HG03039 (cell line): Measurements from ENCODE around the gene COP1.

Source experiments
- ATAC-seq: cut with Tn5 transposase; IDR thresholded peaks from one replicate; pipeline ENCODE4 v1.9.1; 2021; ENCODE audit warnings: mild to moderate bottlenecking, moderate library complexity; ENCODE audit not compliant: unreplicated experiment

COP1 gene

GRCh38 chr1:176201568-176201967, 5.5 kb downstream of the COP1 start:
- no peak for ATAC-seq

GRCh38 chr1:176199707-176200106, 7.4 kb downstream of the COP1 start:
- ATAC-seq, result no peak

GRCh38 chr1:176198413-176198812, 8.7 kb downstream of the COP1 start:
- ATAC-seq, result no peak

GRCh38 chr1:176196728-176197127, 10.4 kb downstream of the COP1 start:
- no peak for ATAC-seq

GRCh38 chr1:176195547-176195946, 11.5 kb downstream of the COP1 start:
- no peak for ATAC-seq

- ATAC-seq, result no peak
These were observed 13.4 kb downstream of the COP1 start for GRCh38 chr1:176193663-176194062.

GRCh38 chr1:176193023-176193422, 14.1 kb downstream of the COP1 start:
- ATAC-seq, result peak; percentile 79

GRCh38 chr1:176188604-176189003, 18.5 kb downstream of the COP1 start:
- ATAC-seq, result no peak

- ATAC-seq, result no peak
These were observed 20.1 kb downstream of the COP1 start for GRCh38 chr1:176187001-176187400.

GRCh38 chr1:176183618-176184017, 23.5 kb downstream of the COP1 start:
- ATAC-seq, result no peak

GRCh38 chr1:176178316-176178715, 28.8 kb downstream of the COP1 start:
- no peak for ATAC-seq

- peak; percentile 62 for ATAC-seq
These were observed 29.3 kb downstream of the COP1 start for GRCh38 chr1:176177764-176178163.

GRCh38 chr1:176174108-176174507, 33.0 kb downstream of the COP1 start:
- ATAC-seq, result no peak

GRCh38 chr1:176172215-176172614, 34.9 kb downstream of the COP1 start:
- ATAC-seq, result no peak

- ATAC-seq, result no peak
These were observed 39.9 kb downstream of the COP1 start for GRCh38 chr1:176167210-176167609.

- ATAC-seq, result no peak
These were observed 41.5 kb downstream of the COP1 start for GRCh38 chr1:176165573-176165972.

- no peak for ATAC-seq
These were observed 42.9 kb downstream of the COP1 start for GRCh38 chr1:176164014-176164678.

- no peak for ATAC-seq
These were observed 47.1 kb downstream of the COP1 start for GRCh38 chr1:176159993-176160392.

- no peak for ATAC-seq
These were observed 49.1 kb downstream of the COP1 start for GRCh38 chr1:176157995-176158394.

- no peak for ATAC-seq
These were observed 56.9 kb downstream of the COP1 start for GRCh38 chr1:176149939-176150807.

- ATAC-seq, result no peak
These were observed 62.6 kb downstream of the COP1 start for GRCh38 chr1:176144526-176144925.

- ATAC-seq, result no peak
These were observed 64.1 kb downstream of the COP1 start for GRCh38 chr1:176142973-176143372.
